Measurements from ENCODE around the gene MACROD2. TPM values are rescaled to one million over a fixed set of nuclear protein-coding genes. Genes with fewer than 3 reads are reported as not detected.

Gene MACROD2
- total RNA-seq, 1 donor, result 1.3 TPM

DNA sequence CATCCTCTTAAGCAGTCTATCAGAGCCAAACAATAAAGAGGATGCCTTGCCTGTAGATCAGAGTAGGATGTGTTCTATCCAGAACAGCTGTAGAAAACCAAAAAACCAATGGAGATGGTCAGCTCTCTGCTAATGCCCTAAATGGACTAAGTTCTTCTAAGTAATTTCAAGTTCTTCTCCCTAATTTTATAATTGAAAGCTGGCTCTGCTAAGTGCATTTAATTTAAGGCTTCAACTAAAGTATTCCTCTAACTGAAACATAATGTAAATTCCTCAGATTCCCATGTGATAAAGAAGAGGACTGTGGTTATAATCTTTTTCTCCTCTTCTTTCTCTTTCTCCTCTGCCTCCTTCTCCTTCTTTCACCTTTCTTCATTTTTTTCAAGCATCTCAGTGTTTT lies 1868.4 kb downstream of the MACROD2 start:
- TF ChIP-seq, protein P1, sequence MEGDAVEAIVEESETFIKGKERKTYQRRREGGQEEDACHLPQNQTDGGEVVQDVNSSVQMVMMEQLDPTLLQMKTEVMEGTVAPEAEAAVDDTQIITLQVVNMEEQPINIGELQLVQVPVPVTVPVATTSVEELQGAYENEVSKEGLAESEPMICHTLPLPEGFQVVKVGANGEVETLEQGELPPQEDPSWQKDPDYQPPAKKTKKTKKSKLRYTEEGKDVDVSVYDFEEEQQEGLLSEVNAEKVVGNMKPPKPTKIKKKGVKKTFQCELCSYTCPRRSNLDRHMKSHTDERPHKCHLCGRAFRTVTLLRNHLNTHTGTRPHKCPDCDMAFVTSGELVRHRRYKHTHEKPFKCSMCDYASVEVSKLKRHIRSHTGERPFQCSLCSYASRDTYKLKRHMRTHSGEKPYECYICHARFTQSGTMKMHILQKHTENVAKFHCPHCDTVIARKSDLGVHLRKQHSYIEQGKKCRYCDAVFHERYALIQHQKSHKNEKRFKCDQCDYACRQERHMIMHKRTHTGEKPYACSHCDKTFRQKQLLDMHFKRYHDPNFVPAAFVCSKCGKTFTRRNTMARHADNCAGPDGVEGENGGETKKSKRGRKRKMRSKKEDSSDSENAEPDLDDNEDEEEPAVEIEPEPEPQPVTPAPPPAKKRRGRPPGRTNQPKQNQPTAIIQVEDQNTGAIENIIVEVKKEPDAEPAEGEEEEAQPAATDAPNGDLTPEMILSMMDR (IDR thresholded peaks at IDR 0.05; ENCODE audit: insufficient read depth, low read length), result no peak
- DNase-seq (ENCODE audit: low read depth), result no peak
- no peak overlapping the region for H3K4me3 ChIP-seq (ENCODE audit: low read depth, low read length)

DNA sequence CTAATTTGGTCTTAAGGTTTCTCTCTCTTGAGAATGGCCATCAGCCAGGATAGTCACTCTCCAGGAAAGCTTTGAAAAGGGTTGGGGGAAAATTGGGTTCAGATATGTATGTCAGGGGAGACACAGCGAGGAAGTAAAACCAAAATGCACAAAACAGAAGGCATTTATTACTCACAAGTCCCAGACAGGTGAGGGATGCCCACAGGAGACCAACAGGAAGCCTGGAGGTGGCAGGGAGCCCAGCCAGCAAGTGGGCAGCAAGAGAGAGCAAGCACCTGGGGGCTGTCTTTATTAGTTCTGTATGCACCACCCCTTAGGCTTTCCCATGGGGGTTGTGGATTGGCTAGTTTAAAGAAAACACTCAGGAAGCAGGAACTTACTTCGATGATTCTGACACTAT lies 1870.2 kb downstream of the MACROD2 start:
- DNase-seq (ENCODE audit: low read depth), result no peak
- TF ChIP-seq, protein P1 (IDR thresholded peaks at IDR 0.05; ENCODE audit: insufficient read depth, low read length), result no peak
- H3K4me3 ChIP-seq (ENCODE audit: low read depth, low read length), result no peak overlapping the region

DNA sequence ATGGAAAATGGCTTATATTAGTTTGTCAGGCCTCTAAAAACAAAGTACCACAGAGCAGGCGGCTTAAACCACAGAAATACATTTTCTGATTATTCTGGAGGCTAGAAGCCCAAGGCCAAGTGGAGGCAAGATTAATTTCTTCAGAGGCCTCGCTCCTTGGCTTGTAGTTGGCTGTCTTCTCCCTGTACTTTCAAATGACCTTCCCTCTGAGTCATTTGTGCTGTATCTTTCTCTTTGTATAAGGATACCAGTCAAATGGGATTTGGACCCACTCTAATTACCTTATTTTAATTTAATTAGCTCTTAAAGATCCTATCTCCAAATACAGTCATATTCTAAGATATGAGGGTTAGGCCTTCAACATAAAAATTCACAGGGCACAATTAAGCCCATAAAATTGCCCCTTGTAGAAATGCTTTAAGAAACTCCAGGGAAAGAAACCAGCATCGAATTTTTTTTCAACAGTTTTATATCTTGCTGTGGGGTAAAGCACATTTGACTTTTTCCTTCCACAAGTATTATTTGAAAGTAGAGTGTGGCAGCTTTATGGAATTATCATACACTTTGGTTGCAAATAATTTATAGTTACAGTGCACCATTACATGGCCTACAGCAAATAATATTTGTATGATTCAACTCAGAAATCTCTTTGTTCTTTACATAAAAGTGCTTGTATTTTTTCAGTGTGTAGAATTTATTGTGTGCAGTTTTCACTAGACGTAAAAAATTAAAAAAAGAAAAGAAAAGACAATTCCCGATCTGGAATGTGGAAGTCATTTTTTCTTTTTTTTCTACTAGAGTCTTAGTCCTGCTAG lies 1871.8 kb downstream of the MACROD2 start:
- TF ChIP-seq, protein P1 (IDR thresholded peaks at IDR 0.05; ENCODE audit: insufficient read depth, low read length), result no peak
- no peak for DNase-seq (ENCODE audit: low read depth)
- no peak overlapping the region for H3K4me3 ChIP-seq (ENCODE audit: low read depth, low read length)

DNA sequence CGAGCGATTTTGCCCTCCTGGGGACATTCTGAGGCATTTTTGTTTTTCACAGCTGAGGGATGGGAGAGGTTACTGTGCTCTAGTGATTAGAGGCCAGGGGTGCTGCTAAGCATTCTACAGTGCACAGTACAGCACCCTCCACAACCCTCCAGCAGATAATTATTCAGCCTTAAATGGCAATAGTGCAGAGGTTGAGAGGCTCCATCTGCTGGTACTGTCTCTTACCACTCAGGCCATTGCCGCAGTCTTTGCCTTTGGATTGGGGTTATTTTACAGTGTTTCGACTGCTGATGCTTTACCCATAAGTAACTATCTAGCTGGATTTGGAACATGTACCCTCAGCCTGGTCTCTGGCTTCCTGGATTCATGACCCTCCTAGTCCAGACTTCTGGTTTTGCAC lies 1872.6 kb downstream of the MACROD2 start:
- DNase-seq (ENCODE audit: low read depth), result no peak
- TF ChIP-seq, protein P1 (IDR thresholded peaks at IDR 0.05; ENCODE audit: insufficient read depth, low read length), result no peak
- H3K4me3 ChIP-seq (ENCODE audit: low read depth, low read length), result no peak overlapping the region

DNA sequence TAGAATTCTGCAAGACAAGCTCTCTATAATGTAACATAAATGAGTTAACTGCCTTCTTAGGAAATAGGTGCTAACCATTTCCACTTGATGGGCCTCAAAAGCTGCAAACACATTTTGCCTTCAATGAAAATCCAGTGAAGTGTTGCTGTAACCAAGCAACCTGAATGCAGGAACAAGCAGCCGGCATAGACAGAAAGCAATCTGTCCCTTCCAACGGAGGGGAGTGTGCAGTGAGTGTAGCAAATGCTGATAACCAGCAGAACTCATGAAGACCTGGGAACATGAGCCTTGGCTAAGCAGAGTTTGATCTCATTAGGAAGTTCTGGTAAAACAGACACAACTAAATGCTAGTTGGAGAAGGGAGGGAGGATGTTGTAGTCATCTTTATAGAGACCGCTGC lies 1880.1 kb downstream of the MACROD2 start:
- TF ChIP-seq, protein P1 (IDR thresholded peaks at IDR 0.05; ENCODE audit: insufficient read depth, low read length), result no peak
- no peak for DNase-seq (ENCODE audit: low read depth)
- no peak overlapping the region for H3K4me3 ChIP-seq (ENCODE audit: low read depth, low read length)

DNA sequence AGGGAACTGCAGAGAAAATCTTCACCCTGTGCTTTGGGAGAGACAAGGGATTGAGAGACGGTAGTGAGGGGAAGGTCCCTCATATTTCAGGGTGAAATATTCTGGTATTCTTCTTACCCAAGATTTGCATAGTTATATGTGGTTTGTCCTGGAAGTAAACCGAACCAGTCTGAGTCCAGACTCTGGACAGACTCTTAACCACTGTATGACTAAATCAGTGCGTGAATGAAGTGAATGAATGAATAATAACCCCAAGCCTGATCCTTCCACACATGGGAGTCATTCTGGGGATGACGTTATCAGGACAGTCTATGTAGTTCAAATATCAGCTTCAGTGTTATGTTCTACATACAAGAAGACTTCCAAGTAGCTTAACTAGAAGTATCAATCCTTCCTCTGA lies 1887.2 kb downstream of the MACROD2 start:
- no peak overlapping the region for H3K4me3 ChIP-seq (ENCODE audit: low read depth, low read length)
- TF ChIP-seq, protein P1 (IDR thresholded peaks at IDR 0.05; ENCODE audit: insufficient read depth, low read length), result no peak
- no peak for DNase-seq (ENCODE audit: low read depth)

DNA sequence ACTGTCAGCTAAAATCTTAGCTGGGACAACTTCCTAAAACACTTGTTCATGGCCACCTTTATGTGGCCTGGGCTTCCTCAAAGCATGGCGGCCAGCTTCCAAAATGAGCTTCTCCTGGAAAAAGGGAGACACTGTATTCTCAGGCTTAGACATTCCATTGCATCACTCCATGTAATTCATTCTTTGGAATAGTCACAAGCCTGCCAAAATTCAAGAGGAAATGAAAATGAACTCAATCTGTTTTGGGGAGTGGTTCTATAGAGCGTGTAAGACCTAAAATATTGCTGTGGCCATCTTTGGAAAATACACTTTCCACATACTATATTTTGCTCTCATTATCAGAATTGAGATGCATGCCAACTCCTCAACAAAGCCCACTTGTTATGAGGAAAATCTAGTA lies 1890.9 kb downstream of the MACROD2 start:
- no peak overlapping the region for H3K4me3 ChIP-seq (ENCODE audit: low read depth, low read length)
- TF ChIP-seq, protein P1 (IDR thresholded peaks at IDR 0.05; ENCODE audit: insufficient read depth, low read length), result no peak
- no peak for DNase-seq (ENCODE audit: low read depth)
